HPDE6-E6E7 (cell line): ENCODE data around the gene CHFR.
"Not testable (repeated sequence)": the region's sequence is repeated elsewhere in the genome, so short reads cannot be mapped to it uniquely, and the experiment has no call there.

ENCODE experiments used
- DNase-seq: peaks from one replicate; pipeline ENCODE4 v3.0.0; 2011; ENCODE audit warnings: missing footprints; ENCODE audit errors: extremely low spot score

CHFR gene

DNA sequence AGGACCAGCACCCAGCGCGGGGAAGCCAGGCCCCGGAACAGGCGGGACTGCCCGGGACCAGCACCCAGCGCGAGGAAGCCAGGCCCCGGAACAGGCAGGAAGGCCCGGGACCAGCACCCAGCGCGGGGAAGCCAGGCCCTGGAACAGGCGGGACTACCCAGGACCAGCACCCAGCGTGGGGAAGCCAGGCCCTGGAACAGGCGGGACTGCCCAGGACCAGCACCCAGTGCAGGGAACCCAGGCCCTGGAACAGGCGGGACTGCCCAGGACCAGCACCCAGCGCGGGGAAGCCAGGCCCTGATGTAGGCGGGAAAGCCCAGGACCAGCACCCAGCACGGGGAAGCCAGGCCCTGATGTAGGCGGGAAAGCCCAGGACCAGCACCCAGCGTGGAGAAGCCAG lies 12.8 kb downstream of the CHFR start:
- DNase-seq = not testable (repeated sequence)

DNA sequence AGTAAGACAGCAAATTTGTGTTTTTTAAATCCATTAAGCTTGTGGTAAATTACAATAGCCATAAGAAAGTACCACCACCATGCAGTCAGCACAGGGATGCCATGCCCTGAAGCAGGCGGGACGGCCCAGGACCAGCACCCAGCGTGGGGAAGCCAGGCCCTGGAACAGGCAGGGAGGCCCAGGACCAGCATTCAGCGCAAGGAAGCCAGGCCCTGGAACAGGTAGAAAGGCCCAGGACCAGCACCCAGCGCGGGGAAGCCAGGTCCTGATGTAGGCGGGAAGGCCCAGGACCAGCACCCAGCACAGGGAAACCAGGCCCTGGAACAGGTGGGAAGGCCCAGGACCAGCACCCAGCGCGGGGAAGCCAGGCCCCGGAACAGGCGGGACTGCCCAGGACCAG lies 13.2 kb downstream of the CHFR start:
- DNase-seq = no peak

DNA sequence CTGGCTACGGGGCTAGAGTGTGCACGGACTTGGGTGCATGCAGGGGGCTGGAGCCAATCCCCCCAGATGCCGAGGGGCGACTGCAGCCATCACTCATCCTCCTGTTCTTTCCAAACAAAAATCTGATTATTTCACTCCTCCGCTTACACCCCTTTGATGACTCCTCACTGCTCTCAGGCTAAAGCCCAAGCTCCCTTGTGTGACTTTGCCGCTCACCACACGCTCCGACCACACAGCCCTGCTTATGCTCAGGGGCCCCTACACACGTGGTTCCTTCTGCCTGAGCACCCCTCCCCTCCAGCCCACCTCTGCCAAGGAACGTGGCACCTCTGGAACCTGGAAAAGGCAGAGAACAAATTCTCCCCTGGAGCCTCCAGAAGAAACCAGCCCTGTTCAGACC lies 13.7 kb downstream of the CHFR start:
- DNase-seq = no peak

DNA sequence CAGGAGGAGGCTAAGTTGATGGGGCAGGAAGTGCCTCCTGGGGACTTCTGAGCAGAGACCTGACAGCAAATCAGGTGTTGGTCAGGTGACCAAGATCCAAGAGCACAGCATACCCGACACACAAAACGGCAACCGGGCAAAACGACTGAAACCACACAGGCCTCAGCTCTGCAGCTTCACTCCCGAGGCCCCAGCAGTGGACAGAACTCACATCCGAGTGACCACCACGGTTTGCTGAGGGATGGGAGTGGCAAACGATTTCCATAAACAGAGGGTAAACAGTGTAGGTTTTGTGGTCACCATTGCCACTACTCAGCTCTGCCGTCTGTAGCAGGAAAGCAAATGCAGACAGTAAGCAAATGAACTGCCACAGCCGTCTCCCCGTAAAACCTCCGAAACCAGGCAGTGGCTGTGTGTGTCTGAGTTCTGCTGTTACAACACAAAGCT lies 14.4 kb downstream of the CHFR start:
- no peak for DNase-seq

DNA sequence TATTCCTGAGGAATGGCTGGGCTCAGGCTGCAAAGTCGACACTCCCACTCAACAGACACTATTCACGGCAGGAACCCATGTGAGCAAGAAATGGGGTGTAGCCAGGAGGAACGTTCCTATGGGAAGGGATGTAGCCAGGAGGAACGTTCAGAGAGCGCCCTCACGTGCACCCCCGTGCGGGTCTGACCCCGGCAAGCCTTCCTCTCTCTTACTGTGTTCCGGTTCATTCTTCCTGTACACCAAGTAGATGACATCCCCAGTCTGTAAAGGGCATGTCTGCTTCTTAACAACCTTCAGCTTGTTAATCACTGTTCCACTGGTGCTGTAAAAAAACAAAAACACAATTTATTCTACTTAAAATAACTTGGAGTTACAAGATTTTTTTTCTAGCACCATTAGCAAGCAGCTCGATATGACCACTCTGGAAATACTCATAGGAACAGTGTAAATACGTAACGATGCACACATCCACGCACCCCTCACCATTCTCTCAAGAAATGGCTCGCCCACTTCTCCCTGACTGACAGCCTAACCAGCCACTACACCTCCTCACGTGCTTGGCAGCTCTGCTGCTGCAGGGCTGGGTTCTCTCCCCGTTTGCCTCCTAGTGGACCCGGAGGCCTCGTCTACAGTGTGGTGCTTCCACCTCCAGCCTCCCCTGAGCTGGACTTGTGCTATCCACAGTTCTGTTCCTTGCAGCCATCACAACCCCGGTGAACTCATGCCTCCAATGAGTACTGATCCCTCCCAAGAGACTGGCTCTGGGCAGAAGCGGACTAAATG lies 15.1 kb downstream of the CHFR start:
- no peak for DNase-seq

DNA sequence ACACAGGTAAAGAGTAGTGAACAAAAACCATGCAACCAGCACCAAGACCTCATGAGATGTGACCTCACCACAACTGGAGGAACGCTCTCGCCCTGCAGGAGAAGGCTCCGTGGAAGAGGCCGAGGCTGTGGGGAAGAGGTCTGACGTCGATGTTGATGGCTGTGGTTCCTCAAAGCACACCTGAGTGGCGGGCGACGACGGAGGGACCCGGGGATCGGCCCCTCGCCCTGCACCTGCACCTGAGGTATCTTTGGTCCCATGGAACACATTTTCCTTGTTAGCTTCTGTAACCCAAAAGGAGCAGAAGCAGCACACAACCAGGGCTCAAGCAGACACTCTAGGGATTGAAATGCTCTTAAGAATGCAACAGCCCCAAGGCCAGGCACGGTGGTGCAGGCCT lies 17.9 kb downstream of the CHFR start:
- no peak for DNase-seq

DNA sequence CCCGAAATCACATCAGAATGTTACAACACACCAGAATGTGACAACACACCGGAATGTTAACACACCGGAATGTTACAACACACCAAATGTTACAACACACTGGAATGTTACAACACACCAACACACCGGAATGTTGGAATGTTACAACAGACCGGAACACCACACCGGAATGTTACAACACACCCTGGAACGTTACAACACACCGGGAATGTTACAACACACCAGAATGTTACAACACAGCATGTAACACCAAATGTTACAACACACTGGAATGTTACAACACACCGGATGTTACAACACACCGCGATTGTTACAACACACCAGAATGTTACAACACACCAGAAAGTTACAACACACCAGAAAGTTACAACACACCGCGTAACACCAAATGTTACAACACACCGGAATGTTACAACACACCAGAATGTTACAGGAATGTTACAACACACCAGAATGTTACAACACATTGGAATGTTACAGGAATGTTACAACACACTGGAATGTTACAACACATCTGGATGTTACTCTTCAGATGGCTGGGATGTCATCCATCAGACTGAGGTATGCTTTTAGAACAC lies 21.1 kb downstream of the CHFR start:
- DNase-seq = no peak

DNA sequence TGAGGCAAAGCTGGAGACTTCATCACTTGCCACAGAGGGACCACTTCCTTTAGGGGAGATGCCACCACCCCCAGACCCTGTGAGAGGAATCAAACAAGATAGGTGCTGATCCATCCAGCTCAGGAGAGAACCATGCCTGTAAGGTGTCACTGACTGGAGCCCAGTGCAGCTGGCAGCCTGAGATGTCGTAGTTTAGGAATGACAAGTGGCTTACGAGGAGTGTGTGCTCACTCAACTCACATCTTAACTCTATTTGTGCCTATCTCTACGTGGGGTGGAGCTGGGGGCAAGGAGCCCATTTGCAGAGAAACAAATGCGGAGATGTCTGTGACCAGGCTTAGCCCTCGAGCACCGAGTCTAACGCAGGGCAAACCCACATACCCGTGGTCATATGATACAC lies 25.8 kb downstream of the CHFR start:
- no peak for DNase-seq

DNA sequence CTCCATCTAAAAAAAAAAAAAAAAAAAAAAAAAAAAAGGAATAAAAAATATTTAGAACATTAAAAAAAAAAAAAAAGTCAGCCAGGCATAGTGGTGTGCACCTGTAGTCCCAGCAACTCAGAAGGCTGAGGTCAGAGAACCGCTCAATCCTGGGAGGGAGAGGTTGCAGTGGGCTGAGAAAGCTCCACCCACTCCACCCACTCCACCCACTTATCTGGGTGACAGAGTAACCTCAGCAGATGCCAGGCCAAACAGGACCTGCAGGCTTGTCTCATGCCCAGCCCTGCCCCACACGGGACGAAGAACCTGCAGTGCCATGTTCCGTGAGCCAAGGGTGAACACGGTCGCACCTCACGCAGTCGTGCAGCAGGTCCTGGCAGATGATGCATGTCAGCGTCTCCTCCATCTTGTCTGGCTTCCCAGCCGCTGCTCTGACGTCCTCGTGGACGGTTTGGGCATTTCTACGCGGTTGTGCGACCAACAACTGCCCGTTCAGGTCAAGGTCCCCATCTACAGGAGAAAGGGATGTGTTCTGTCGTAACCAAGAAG lies 28.6 kb downstream of the CHFR start:
- DNase-seq = no peak

DNA sequence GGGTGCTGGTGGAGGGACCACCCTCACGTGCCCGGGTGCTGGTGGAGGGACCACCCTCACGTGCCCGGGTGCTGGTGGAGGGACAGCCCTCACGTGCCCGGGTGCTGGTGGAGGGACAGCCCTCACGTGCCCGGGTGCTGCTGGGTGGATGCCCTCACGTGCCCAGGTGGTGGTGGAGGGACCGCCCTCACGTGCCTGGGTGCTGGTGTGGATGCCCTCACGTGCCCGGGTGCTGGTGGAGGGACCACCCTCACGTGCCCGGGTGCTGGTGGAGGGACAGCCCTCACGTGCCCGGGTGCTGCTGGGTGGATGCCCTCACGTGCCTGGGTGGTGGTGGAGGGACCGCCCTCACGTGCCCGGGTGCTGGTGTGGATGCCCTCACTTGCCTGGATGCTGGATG lies 30.4 kb downstream of the CHFR start:
- not testable (repeated sequence) for DNase-seq

DNA sequence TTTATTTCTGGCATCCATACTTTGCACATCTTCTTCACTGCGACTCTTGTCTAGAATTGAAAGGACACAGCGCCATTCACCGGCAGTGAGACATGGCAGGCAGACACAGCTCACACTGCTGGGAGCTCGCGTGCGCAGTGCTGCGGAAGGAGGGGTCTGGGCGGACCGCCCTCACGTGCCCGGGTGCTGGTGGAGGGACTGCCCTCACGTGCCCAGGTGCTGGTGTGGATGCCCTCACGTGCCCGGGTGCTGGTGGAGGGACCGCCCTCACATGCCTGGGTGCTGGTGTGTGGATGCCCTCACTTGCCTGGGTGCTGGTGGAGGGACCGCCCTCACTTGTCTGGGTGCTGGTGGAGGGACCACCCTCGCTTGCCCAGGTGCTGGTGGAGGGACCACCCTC lies 30.8 kb downstream of the CHFR start:
- no peak for DNase-seq

DNA sequence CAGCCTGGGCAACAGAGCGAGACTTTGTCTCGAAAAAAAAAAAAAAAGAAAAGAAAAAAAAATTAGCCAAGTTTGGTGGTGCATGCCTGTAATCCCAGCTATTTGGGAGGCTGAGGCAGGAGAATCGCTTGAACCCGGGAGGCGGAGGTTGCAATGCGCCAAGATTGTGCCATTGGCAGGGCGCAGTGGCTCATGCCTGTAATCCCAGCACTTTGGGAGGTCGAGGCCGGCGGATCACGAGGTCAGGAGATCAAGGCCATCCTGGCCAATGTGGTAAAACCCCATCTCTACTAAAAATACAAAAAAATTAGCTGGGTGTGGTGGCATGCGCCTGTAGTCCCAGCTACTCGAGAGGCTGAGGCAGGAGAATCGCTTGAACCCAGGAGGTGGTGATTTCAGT lies 32.2 kb downstream of the CHFR start:
- not testable (repeated sequence) for DNase-seq

DNA sequence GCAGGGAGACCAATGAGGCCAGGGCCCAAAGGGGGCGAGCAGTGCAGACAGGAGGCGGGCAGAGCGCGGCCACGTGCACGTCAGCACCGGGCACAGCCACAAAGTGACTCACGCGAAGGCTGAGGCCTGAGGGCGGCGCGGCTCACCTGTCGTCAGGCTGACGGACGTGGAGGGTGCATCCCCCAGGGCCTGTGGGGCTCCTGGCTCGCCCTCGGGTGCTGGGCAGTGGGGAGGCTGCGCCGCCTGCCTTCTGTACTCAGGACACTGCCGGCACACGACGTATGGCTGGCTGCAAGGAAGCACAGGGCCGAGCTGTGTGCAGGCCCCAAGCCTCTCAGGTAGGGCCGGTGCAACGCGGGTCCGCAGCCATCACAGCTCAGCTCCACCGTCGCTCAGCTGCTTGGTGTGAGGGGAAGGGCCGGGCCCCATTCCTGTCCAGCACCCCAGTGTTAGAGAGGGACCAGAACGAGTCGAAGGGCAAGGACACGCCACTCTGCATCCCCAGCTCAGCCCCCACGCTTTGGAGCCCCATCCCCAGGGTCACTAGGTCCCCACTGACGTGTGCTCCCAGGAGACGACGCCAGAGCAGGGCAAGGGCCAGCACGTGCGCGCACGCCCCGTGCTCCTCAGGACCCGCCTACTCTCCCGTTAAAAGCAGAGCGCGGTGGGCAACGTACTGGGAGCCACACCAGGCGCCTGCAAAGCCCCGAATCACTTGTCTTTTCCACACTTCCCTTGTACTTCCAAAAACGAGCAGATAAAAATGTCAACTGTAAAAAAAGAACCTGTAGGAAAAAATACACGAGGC lies 33.9 kb downstream of the CHFR start:
- DNase-seq = no peak

DNA sequence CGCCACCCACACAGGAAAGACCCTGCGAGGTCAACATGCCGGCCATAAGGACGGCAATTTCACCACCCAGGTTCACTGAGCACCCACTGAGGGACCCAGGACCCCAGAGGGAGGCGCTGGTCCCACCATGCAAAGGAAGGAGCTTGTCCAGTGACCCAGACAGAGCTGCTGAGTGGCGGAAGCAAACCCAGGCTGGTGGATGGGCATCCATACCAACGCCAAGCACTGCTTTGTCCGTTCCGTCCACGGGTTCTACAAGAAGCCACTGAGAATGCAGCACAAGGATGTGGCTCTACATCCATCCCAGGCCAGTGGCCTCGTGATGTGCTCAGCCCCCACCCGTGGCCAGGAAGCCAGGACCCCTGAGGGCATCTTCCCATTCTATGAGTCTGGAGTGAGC lies 34.9 kb downstream of the CHFR start:
- no peak for DNase-seq

DNA sequence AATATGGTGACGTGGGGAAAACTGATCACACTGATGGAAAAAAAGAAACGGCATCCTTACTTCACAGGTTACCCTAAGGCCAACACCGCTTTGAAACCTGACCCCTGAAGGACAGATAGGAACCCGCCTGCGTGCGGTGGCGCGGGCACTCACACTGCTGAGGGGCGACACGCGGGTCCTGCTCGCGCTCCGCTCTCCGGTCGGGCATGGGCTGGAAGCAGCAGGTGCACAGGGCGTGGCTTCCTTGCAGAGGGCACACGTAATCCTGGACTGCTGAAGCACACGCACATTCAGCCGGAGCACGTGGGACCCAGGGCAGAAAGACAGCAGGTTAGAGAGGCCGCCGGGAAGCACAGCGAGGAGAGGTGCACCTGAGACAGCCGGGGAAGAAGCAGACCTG lies 35.9 kb downstream of the CHFR start:
- no peak for DNase-seq

DNA sequence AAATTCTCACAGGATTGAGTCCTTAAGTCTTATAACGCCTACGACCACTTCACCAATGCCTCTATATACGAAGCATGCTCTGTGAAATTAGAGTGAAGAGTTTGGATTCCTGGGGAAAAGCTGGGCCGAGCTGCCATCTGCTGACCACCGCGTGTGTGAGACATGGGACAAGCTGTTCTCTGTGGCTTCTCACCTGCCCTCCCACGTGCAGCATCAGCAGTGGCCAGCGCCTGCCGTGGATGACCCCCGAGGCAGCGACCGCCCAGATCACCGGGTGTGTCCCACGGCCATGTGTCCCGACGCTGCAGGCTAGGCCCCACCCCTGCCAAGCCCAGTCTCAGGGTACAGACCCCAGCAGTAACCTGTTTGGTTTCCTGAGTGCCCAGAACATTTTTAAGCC lies 37.1 kb downstream of the CHFR start:
- DNase-seq = no peak

DNA sequence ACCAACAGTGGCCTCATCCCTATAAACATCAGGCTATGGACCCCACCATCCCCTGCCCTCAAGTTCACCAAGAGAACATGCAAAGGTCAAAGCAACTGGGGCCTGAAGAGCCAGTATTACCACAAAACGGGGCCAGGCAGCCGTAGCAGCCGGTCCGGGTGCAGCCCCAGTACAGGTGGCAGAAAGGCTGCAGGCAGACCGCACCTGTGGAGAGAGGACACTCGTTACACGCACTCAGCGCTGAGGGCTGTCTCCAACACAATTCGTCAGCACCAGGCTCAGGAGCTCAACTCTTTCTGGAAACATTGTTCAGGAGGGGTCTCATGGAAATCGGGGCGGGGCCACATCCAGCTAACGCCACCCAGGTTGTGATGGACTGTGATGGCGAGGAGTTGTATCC lies 38.9 kb downstream of the CHFR start:
- DNase-seq = no peak

DNA sequence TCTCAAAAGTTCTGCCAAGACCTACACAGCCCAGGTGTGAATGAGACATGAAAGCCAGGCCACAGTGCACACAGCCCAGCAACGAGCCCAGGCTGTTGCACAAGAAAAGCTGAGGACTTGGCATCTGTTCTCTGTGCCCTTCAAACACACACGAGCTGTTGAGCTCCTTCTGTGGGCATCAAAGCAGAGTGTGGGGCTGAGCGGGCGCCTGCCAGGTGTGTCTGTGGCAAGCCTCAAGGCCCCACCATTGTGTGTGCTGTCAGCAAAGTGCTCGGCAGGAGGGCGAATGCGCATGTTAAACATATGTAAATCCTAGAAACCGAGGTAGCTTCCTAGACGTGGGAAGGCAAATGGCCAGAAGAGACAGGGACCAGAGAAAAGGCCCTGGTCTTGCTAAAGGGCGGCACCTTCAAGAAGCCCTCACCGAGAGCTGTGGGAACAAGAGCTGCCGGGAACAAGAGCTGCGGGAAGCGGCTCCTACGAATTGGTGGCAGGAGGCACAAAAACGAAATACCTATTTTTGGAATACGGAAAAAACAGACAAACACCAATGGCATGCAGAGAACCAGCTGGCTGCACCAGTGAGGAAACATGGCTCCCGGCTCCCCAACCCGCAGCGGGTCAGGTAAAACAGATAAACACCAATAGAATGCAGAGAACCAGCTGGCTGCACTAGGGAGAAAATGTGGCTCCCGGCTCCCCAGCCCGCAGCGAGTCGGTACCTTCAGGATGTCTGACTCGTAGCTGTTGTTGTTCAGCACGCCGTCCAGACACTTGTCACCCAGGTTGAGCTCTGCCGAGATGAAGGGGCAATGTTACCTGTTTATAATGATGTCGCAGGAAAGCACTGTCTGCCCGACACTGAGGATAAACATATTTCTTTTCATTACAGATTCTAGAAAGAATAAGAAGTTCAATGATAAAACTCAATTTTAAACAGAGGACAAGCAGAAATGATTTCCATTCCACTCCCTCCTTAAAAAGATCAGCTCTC lies 39.7 kb downstream of the CHFR start:
- no peak for DNase-seq

DNA sequence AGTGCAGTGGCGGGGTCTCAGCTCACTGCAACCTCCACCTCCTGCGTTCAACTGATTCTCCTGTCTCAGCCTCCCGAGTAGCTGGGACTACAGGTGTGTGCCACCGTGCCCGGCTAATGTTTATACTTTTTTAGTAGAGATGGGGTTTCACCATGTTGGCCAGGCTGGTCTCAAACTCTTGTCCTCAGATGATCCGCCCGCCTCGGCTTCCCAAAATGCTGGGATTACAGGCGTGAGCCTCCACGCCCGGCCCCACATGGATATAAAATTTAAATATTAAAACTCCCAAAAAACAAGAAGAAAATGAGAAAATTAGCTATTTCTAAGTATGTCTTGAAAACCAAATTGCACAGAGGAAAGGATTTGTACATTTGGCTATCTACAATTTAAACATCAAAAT lies 42.7 kb downstream of the CHFR start:
- not testable (repeated sequence) for DNase-seq

DNA sequence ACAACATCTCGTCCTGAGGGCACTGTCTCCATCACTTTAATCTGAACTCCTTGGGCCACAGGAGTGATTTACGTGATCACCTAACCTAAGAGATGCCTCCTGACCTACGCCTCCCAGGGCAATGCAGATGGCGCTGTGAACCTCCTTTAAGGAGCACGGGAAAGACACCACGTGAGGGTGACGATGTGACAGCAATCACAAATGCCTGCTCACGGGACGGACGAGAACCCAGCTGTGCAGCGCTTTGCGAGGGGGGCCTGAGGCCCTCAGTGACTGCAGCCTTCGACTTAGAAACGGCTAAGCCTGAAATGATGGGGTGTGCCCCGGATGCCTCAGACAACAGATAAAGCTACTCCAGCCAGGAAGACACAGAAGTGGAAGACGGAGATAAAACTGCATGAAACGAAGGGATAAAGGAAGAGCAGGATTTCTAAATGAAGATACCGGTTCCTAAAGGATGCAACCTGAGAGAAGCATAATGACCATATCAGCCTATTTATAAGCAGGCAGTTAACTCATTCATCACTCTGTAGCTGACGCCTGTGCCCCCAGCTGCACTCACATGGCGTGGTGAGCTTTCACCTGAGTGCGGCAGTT lies 44.9 kb downstream of the CHFR start:
- no peak for DNase-seq

DNA sequence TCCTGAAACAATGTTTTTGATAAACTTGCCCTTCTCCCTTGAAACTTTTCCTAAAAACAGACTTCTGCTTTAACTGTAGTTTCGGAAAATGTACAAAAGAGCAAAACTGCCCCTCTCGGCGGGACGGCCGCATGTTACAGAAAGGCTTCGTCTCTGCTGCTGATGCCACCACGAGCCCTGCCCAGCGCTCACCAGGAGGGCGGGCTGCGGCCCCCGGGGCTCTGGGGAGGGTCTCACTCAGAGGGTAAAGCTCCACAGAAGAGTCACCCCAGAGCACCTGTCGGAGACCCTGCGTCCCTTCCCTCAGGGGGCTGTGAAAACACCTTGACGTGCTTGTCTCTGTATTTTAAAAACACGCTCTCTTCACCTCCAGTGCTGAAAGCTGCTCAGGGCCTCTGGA lies 46.3 kb downstream of the CHFR start:
- DNase-seq = no peak
